SK-N-SH (cell line): Measurements from ENCODE around the gene WNT6. TPM values are rescaled to one million over a fixed set of nuclear protein-coding genes. Genes with fewer than 3 reads are reported as not detected.

Experiments
- CTCF ChIA-PET: fragments of 300-600, 350-600 bp; formaldehyde crosslinking; extraction: SDS; loops from one replicate; lab custom pipeline; 2021; lab: Yijun Ruan, JAX
- POLR2A ChIA-PET: fragments of 350-600 bp; sonication (Branson Sonifier 250); formaldehyde crosslinking; extraction: SDS; loops from one replicate; lab custom pipeline; 2020; ENCODE audit warnings: antibody characterized with exemption, inconsistent platforms; lab: Yijun Ruan, JAX
- DNase-seq: peaks from one replicate; pipeline ENCODE4 v3.0.0; 2012
- H2AFZ ChIP-seq: fragments of 200-600 bp; sonication (generic); 2 replicates; pipeline ENCODE4 v1.8.1; 2016; ENCODE audit warnings: antibody characterized with exemption, mild to moderate bottlenecking, low read depth
- H3F3A ChIP-seq: fragments of 200-600 bp; sonication (generic); replicated peaks from 2 replicates; pipeline ENCODE3; 2016; ENCODE audit warnings: antibody characterized with exemption, mild to moderate bottlenecking; ENCODE audit not compliant: insufficient read depth
- H3K27ac ChIP-seq, 2 experiments: fragments of 200-500 bp in 1 of 2; fragments of 200-600 bp in 1 of 2; sonication (Bioruptor generic) in 1 of 2; sonication (generic), shearing (Covaris generic) in 1 of 2; 2 replicates each; pipeline versions ENCODE4 v1.5.1 to v1.6.1; 2014 to 2016; ENCODE audit warnings: low read depth in 2 of 2, inconsistent platforms in 1 of 2, low read length in 1 of 2, mild to moderate bottlenecking in 1 of 2, mixed read lengths in 1 of 2
- H3K27me3 ChIP-seq: fragments of 200-600 bp; sonication (generic), shearing (Covaris generic); 2 replicates; pipeline ENCODE4 v1.6.1; 2016; ENCODE audit warnings: mixed run types; ENCODE audit not compliant: insufficient read depth
- H3K36me3 ChIP-seq, 2 experiments: fragments of 200-500 bp in 1 of 2; fragments of 200-600 bp in 1 of 2; sonication (Bioruptor generic) in 1 of 2; sonication (generic) in 1 of 2; replicated peaks in 1 of 2; 2 replicates each; pipeline versions ENCODE3 to v1.5.1; 2014 to 2016; ENCODE audit warnings: low read length in 1 of 2, mild to moderate bottlenecking in 1 of 2; ENCODE audit not compliant: insufficient read depth in 2 of 2, control insufficient read depth in 1 of 2
- H3K4me1 ChIP-seq, 2 experiments: fragments of 200-500 bp in 1 of 2; fragments of 200-600 bp in 1 of 2; sonication (Bioruptor generic) in 1 of 2; sonication (generic), shearing (Covaris generic) in 1 of 2; 2 replicates each; pipeline versions ENCODE4 v1.5.1 to v1.6.1; 2014 to 2016; ENCODE audit warnings: low read depth in 1 of 2, low read length in 1 of 2, mixed run types in 1 of 2; ENCODE audit not compliant: insufficient read depth in 2 of 2, control insufficient read depth in 1 of 2
- H3K4me2 ChIP-seq: fragments of 200-600 bp; sonication (generic), shearing (Covaris generic); 2 replicates; pipeline ENCODE4 v1.6.1; 2017; ENCODE audit warnings: mixed run types
- H3K4me3 ChIP-seq, 2 experiments: fragments of 200-500 bp in 1 of 2; fragments of 200-600 bp in 1 of 2; sonication (Bioruptor generic) in 1 of 2; sonication (generic), shearing (Covaris generic) in 1 of 2; 2 replicates each; pipeline versions ENCODE4 v1.5.1 to v1.8.1; 2014 to 2016; ENCODE audit warnings: low read depth in 2 of 2, inconsistent platforms in 1 of 2, low read length in 1 of 2, mild to moderate bottlenecking in 1 of 2, mixed read lengths in 1 of 2, moderate library complexity in 1 of 2
- H3K79me2 ChIP-seq: fragments of 200-600 bp; sonication (generic); 2 replicates; pipeline ENCODE4 v1.8.1; 2017; ENCODE audit warnings: mild to moderate bottlenecking; ENCODE audit not compliant: insufficient read depth
- H3K9ac ChIP-seq: fragments of 200-600 bp; sonication (generic); 2 replicates; pipeline ENCODE4 v1.6.1; 2017; ENCODE audit warnings: mixed run types
- H3K9me2 ChIP-seq: fragments of 200-600 bp; sonication (generic); 2 replicates; pipeline ENCODE4 v1.6.1; 2017; ENCODE audit warnings: mixed run types
- H3K9me3 ChIP-seq: fragments of 200-600 bp; sonication (generic); 2 replicates; pipeline ENCODE4 v1.6.1; 2017; ENCODE audit warnings: mixed run types, mild to moderate bottlenecking, moderate library complexity
- H4K20me1 ChIP-seq: fragments of 200-600 bp; sonication (generic); 2 replicates; pipeline ENCODE4 v1.6.1; 2017; ENCODE audit warnings: mild to moderate bottlenecking, mixed run types; ENCODE audit not compliant: insufficient read depth
- EZH2phosphoT487 ChIP-seq: fragments of 200-600 bp; sonication (generic); IDR thresholded peaks from 2 replicates; pipeline ENCODE4 v1.6.1; 2017; ENCODE audit warnings: low read depth, mixed run types, mild to moderate bottlenecking, antibody characterized with exemption, moderate library complexity, borderline replicate concordance
- GABPA ChIP-seq: IDR thresholded peaks from 2 replicates; pipeline ENCODE4 v1.4.0; 2012; ENCODE audit warnings: low read depth, mild to moderate bottlenecking
- GATA2 ChIP-seq: sonication (generic); formaldehyde crosslinking; IDR thresholded peaks from 2 replicates; pipeline ENCODE4 v1.5.0; 2020; ENCODE audit warnings: mild to moderate bottlenecking, missing genetic modification reagents
- JUND ChIP-seq: IDR thresholded peaks from 2 replicates; pipeline ENCODE4 v1.4.0; 2012
- MXI1 ChIP-seq: IDR thresholded peaks from 2 replicates; pipeline ENCODE4 v1.6.1; 2012; ENCODE audit warnings: mild to moderate bottlenecking, low read depth, low read length, improper control_type of control experiment
- POLR2AphosphoS5 ChIP-seq: IDR thresholded peaks from 2 replicates; pipeline ENCODE4 v1.6.1; 2012; ENCODE audit warnings: low read depth, low read length
- RXRA ChIP-seq: IDR thresholded peaks from 2 replicates; pipeline ENCODE4 v1.4.0; 2012; ENCODE audit warnings: low read depth, mild to moderate bottlenecking, borderline replicate concordance
- TEAD4 ChIP-seq: IDR thresholded peaks from 2 replicates; pipeline ENCODE4 v1.4.0; 2012; ENCODE audit warnings: mild to moderate bottlenecking, borderline replicate concordance; ENCODE audit not compliant: insufficient read depth
- WGBS: methylation state at CpG from one replicate; pipeline ENCODE4 v1.1.6; 2017; ENCODE audit warnings: low lambda C conversion rate; 5-methylcytosine and 5-hydroxymethylcytosine counted together
- polyA plus RNA-seq, 3 experiments: library from polyadenylated mRNA; depleted of rRNA; stranded (reverse); fragments of >200 nt; gene quantifications; 2 replicates each; pipeline ENCODE4 v1.2.3, GENCODE V29; 2012
- TF ChIP-seq, protein P1 (sequence below): IDR thresholded peaks from 2 replicates; pipeline ENCODE4 v1.4.0; 2012; ENCODE audit warnings: low read depth
- TF ChIP-seq, protein P2 (sequence below): IDR thresholded peaks from 2 replicates; pipeline ENCODE4 v1.6.1; 2012; ENCODE audit warnings: mild to moderate bottlenecking, low read depth, low read length, moderate library complexity
- TF ChIP-seq, protein P3 (sequence below): fragments of 200-600 bp; sonication (generic); IDR thresholded peaks from 2 replicates; pipeline ENCODE4 v1.6.1; 2017; ENCODE audit warnings: antibody characterized with exemption, mild to moderate bottlenecking, moderate library complexity
- TF ChIP-seq, protein P4 (sequence below): IDR thresholded peaks from 2 replicates; pipeline ENCODE4 v1.4.0; 2012; ENCODE audit warnings: low read depth, borderline replicate concordance

The WNT6 gene
- polyA plus RNA-seq, 1 of the 3 experiments (the other 2 are of a cell fraction), result 0.08 TPM

DNA sequence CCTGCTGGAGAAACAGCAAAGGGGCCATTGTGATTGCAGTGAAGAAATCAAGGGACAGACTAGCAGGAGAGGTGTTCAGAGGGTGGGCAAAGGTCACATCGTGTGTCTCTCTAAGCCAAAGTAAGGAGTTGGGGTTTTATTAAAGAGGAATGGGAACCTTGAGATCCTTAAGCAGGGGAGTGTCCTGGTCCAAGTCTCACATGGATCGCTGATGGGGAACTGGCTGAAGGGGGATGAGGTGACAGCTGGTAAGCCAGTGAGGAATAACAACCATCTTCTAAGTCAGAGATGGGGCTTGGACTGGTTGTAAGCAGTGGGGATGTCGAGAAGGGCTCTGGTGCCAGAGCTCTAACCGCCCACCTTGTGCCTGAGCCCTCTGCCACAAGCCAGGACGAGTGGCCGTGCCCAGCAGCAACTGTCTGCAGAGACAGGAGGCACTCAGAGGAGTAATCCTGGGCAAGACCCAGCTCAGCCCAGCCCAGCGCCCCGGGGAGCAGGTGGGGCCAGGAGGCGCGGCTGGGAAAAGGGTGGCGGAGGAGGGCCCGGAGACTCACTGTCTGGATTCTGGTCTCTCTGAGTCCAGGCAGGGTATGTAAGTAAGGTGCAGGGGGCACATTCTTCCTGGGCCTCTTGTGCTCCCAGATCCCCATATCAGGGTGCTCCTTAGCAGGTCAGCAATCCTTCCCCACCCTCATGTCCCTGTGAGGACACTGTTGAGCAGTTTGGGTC, 34.7 kb downstream of the WNT6 start:
- Histone ChIP-seq H3F3A (no peaks in the 10 kb centered on the region), H3K9me2 (no peaks in the 10 kb centered on the region), H3K4me2 (no peak overlapping the region), H3K4me1 (peaks cover 0 to 32% of the 10 kb centered on the region in 2 experiments; a peak in 2 of 4 replicates), H4K20me1 (no peaks in the 10 kb centered on the region), H3K9me3 (no peaks in the 10 kb centered on the region), H3K36me3 (no peaks in the 10 kb centered on the region), H3K79me2 (no peaks in the 10 kb centered on the region), H3K27me3 (peaks cover 46% of the 10 kb centered on the region), H3K27ac (no peak overlapping the region), H2AFZ (no peak overlapping the region), H3K9ac (no peak overlapping the region), H3K4me3 (no peak overlapping the region)
- ChIA-PET CTCF (interaction anchor here (1.3 to 16.1 kb wide), 9 partner anchors 14 to 401 kb away, joined by 3 to 795 read pairs (median 6); partner anchors contain the start of genes CDK5R2 and WNT10A), POLR2A (interaction anchor here (1.0 to 1.5 kb wide), 3 partner anchors 12 to 34 kb away, joined by 3 read pairs; no protein-coding TSS in a partner anchor)
- TF ChIP-seq RXRA (no peak), EZH2phosphoT487 (no peak), JUND (no peak), MXI1 (no peak), TEAD4 (no peak), GABPA (no peak), GATA2 (CRISPR knock-in tag) (no peak), POLR2AphosphoS5 (no peak)
- TF ChIP-seq, protein P1, sequence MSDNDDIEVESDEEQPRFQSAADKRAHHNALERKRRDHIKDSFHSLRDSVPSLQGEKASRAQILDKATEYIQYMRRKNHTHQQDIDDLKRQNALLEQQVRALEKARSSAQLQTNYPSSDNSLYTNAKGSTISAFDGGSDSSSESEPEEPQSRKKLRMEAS, result no peak
- TF ChIP-seq, protein P2, sequence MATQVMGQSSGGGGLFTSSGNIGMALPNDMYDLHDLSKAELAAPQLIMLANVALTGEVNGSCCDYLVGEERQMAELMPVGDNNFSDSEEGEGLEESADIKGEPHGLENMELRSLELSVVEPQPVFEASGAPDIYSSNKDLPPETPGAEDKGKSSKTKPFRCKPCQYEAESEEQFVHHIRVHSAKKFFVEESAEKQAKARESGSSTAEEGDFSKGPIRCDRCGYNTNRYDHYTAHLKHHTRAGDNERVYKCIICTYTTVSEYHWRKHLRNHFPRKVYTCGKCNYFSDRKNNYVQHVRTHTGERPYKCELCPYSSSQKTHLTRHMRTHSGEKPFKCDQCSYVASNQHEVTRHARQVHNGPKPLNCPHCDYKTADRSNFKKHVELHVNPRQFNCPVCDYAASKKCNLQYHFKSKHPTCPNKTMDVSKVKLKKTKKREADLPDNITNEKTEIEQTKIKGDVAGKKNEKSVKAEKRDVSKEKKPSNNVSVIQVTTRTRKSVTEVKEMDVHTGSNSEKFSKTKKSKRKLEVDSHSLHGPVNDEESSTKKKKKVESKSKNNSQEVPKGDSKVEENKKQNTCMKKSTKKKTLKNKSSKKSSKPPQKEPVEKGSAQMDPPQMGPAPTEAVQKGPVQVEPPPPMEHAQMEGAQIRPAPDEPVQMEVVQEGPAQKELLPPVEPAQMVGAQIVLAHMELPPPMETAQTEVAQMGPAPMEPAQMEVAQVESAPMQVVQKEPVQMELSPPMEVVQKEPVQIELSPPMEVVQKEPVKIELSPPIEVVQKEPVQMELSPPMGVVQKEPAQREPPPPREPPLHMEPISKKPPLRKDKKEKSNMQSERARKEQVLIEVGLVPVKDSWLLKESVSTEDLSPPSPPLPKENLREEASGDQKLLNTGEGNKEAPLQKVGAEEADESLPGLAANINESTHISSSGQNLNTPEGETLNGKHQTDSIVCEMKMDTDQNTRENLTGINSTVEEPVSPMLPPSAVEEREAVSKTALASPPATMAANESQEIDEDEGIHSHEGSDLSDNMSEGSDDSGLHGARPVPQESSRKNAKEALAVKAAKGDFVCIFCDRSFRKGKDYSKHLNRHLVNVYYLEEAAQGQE, result no peak
- TF ChIP-seq, protein P3, sequence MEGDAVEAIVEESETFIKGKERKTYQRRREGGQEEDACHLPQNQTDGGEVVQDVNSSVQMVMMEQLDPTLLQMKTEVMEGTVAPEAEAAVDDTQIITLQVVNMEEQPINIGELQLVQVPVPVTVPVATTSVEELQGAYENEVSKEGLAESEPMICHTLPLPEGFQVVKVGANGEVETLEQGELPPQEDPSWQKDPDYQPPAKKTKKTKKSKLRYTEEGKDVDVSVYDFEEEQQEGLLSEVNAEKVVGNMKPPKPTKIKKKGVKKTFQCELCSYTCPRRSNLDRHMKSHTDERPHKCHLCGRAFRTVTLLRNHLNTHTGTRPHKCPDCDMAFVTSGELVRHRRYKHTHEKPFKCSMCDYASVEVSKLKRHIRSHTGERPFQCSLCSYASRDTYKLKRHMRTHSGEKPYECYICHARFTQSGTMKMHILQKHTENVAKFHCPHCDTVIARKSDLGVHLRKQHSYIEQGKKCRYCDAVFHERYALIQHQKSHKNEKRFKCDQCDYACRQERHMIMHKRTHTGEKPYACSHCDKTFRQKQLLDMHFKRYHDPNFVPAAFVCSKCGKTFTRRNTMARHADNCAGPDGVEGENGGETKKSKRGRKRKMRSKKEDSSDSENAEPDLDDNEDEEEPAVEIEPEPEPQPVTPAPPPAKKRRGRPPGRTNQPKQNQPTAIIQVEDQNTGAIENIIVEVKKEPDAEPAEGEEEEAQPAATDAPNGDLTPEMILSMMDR, result no peak
- TF ChIP-seq, protein P4, sequence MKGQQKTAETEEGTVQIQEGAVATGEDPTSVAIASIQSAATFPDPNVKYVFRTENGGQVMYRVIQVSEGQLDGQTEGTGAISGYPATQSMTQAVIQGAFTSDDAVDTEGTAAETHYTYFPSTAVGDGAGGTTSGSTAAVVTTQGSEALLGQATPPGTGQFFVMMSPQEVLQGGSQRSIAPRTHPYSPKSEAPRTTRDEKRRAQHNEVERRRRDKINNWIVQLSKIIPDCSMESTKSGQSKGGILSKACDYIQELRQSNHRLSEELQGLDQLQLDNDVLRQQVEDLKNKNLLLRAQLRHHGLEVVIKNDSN, result no peak
- DNase-seq, result peak; percentile 37
- 84% methylated on average over 5 of the region's 12 CpGs for WGBS
